ENCODE data around the gene PROZ. TPM values are rescaled to one million over a fixed set of nuclear protein-coding genes. Genes with fewer than 3 reads are reported as not detected.

PROZ gene
- total RNA-seq, 1 experiment from 2014 or later: not detected

GRCh38 chr13:113135281-113135760 is 23.1 kb upstream of the PROZ start:
- H3K27me3 ChIP-seq (ENCODE audit: insufficient read depth, low read length): peaks cover 11% of the 10 kb centered on the region; the same call in 1 of the 2 replicates

DNA sequence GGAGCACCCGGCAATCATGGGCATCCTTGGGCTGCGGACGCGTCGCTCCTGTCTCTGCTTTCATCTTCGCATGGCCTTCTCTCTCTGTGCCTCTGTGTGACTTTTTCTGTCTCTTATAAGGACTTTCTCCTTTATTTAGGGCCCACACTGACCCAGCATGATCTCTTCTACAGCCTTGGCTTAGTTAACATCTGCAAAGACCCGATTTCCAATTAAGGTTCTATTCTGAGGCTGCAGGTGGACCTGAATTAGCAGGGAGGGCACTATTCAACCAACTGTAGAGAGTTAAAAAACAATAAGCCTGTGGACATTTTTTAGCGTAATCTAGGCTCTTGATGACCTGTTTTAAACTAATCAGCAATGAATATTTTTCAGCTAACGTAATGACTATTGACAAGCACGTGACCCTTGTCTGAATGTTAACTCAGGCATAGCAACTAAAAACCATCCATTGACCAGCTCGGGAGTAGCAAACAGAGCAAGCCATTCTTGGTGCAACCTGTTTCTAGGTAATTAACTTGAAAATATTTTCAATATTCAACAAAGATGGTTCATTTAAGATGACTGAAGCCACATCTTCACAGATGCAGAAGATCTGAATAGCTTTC is 20.7 kb upstream of the PROZ start:
- Histone ChIP-seq H3K27ac (ENCODE audit: low read depth, low read length) (no peak overlapping the region), H3K9me2 (ENCODE audit: insufficient read depth) (no peaks in the 10 kb centered on the region), H3K36me3 (ENCODE audit: control insufficient read depth in 1 of 2, insufficient read depth in 2 of 2, low read length in 2 of 2) (no peaks in the 10 kb centered on the region), H3K9me3 (ENCODE audit: control insufficient read depth in 1 of 2, insufficient read depth in 1 of 2, low read depth in 1 of 2, low read length in 2 of 2) (no peaks in the 10 kb centered on the region), H2AFZ (ENCODE audit: low read depth, low read length, poor library complexity, severe bottlenecking) (no peak overlapping the region), H3K4me2 (ENCODE audit: low read length) (no peak overlapping the region), H3K79me2 (ENCODE audit: insufficient read depth, low read length) (no peaks in the 10 kb centered on the region), H3K4me1 (ENCODE audit: control insufficient read depth in 1 of 2, insufficient read depth in 2 of 2, low read length in 2 of 2) (no peaks in the 10 kb centered on the region), H4K20me1 (ENCODE audit: insufficient read depth) (no peaks in the 10 kb centered on the region), H3K9ac (ENCODE audit: low read length) (no peak overlapping the region), H3K4me3 (replicated peaks in 1 of 2; ENCODE audit: low read depth in 1 of 2, low read length in 2 of 2) (no peak overlapping the region), H3K27me3 (ENCODE audit: insufficient read depth, low read length) (no peaks in the 10 kb centered on the region)
- DNase-seq (ENCODE audit: low read depth, low spot score) (no peak), ATAC-seq (no peak)
- no peak for TF ChIP-seq ATF3 (IDR thresholded peaks at IDR 0.05)
- no peak for TF ChIP-seq SIN3A (IDR thresholded peaks at IDR 0.05; ENCODE audit: low read depth)
- no peak for TF ChIP-seq CTCF (IDR thresholded peaks at IDR 0.05 in 2 of 3, conservative IDR thresholded peaks at IDR 0.05 in 1 of 3; ENCODE audit: borderline replicate concordance in 1 of 3, insufficient read depth in 1 of 3, low read depth in 2 of 3, low read length in 2 of 3)
- TF ChIP-seq RAD21 (IDR thresholded peaks at IDR 0.05; ENCODE audit: low read depth): no peak
- no peak for TF ChIP-seq JUND (IDR thresholded peaks at IDR 0.05)
- no peak for TF ChIP-seq REST (IDR thresholded peaks at IDR 0.05; ENCODE audit: low read depth)
- no peak for TF ChIP-seq POLR2A (IDR thresholded peaks at IDR 0.05; ENCODE audit: borderline replicate concordance, extremely low read depth, insufficient read depth, insufficient read length)
- no peak for TF ChIP-seq EZH2phosphoT487 (IDR thresholded peaks at IDR 0.05; ENCODE audit: borderline replicate concordance)
- no peak for TF ChIP-seq ZFX (IDR thresholded peaks at IDR 0.05)
- TF ChIP-seq SRF (IDR thresholded peaks at IDR 0.05; ENCODE audit: low read depth): no peak
- ChIA-PET POLR2A (no interaction called here), CTCF (no interaction called here), RAD21 (ENCODE audit: low non-redundant PET in 1 of 2, low total read pairs in 2 of 2, uncharacterized antibody in 2 of 2, unreplicated experiment in 2 of 2) (no interaction called here)
- intact Hi-C loops (cut with micrococcal nuclease): no loop called here
- BruUV-seq (replicated peaks): no TSS peak

More at GRCh38 chr13:113135281-113135760, 23.1 kb upstream of the PROZ start:
- DNase-seq (ENCODE audit: low read depth, low spot score): no peak
- Histone ChIP-seq H2AFZ (ENCODE audit: low read depth, low read length, poor library complexity, severe bottlenecking) (no peak overlapping the region), H3K9me3 (ENCODE audit: control insufficient read depth in 1 of 2, insufficient read depth in 1 of 2, low read depth in 1 of 2, low read length in 2 of 2) (no peaks in the 10 kb centered on the region), H3K9me2 (ENCODE audit: insufficient read depth) (no peaks in the 10 kb centered on the region), H3K4me2 (ENCODE audit: low read length) (no peak overlapping the region), H3K36me3 (ENCODE audit: control insufficient read depth in 1 of 2, insufficient read depth in 2 of 2, low read length in 2 of 2) (no peaks in the 10 kb centered on the region), H3K79me2 (ENCODE audit: insufficient read depth, low read length) (no peaks in the 10 kb centered on the region), H3K4me3 (replicated peaks in 1 of 2; ENCODE audit: low read depth in 1 of 2, low read length in 2 of 2) (no peak overlapping the region), H3K4me1 (ENCODE audit: control insufficient read depth in 1 of 2, insufficient read depth in 2 of 2, low read length in 2 of 2) (no peaks in the 10 kb centered on the region), H3K27ac (ENCODE audit: low read depth, low read length) (no peak overlapping the region), H3K9ac (ENCODE audit: low read length) (no peak overlapping the region), H4K20me1 (ENCODE audit: insufficient read depth) (no peaks in the 10 kb centered on the region)
- no TSS peak for BruUV-seq (replicated peaks)
- no peak for ATAC-seq
- intact Hi-C loops (cut with micrococcal nuclease): no loop called here
- ChIA-PET POLR2A (no interaction called here), RAD21 (ENCODE audit: low non-redundant PET in 1 of 2, low total read pairs in 2 of 2, uncharacterized antibody in 2 of 2, unreplicated experiment in 2 of 2) (no interaction called here), CTCF (no interaction called here)
- TF ChIP-seq YY1 (IDR thresholded peaks at IDR 0.05; ENCODE audit: extremely low read depth, insufficient replicate concordance, low read depth, low read length): no peak
- TF ChIP-seq FOSL1 (IDR thresholded peaks at IDR 0.05; ENCODE audit: low read depth): no peak
- no peak for TF ChIP-seq JUND (IDR thresholded peaks at IDR 0.05)
- TF ChIP-seq TCF7L2 (IDR thresholded peaks at IDR 0.05; ENCODE audit: borderline replicate concordance, extremely low read depth, insufficient read depth, insufficient read length): no peak
- no peak for TF ChIP-seq EGR1 (IDR thresholded peaks at IDR 0.05; ENCODE audit: low read depth)
- no peak for TF ChIP-seq POLR2A (IDR thresholded peaks at IDR 0.05; ENCODE audit: borderline replicate concordance, extremely low read depth, insufficient read depth, insufficient read length)
- TF ChIP-seq ZFX (IDR thresholded peaks at IDR 0.05): no peak
- TF ChIP-seq EZH2 (IDR thresholded peaks at IDR 0.05): no peak
- no peak for TF ChIP-seq CBX3 (IDR thresholded peaks at IDR 0.05; ENCODE audit: low read depth)

Measured in HCT116 (cell line).